GM19452 (cell line): ENCODE measurements around the gene FAM204A.

Source experiments
- ATAC-seq: cut with Tn5 transposase; IDR thresholded peaks from one replicate; pipeline ENCODE4 v1.9.1; 2021; ENCODE audit not compliant: unreplicated experiment

Gene FAM204A

GRCh38 chr10:118286051-118286838 is 55.9 kb downstream of the FAM204A start:
- ATAC-seq = no peak

DNA sequence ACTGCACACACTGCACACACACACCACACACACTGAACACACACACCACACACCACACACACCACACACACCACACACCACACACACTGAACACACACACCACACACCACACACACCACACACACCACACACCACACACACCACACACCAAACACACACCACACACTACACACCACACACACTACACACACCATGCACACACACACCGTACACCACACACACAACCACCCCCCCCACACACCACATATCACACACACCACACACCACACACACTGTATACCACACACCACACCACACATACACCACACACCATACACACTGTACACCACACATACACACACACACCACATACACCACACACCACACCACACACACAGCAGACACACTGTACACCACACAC is 59.5 kb downstream of the FAM204A start:
- no peak for ATAC-seq

GRCh38 chr10:118278649-118279048 is 63.5 kb downstream of the FAM204A start:
- ATAC-seq = no peak

DNA sequence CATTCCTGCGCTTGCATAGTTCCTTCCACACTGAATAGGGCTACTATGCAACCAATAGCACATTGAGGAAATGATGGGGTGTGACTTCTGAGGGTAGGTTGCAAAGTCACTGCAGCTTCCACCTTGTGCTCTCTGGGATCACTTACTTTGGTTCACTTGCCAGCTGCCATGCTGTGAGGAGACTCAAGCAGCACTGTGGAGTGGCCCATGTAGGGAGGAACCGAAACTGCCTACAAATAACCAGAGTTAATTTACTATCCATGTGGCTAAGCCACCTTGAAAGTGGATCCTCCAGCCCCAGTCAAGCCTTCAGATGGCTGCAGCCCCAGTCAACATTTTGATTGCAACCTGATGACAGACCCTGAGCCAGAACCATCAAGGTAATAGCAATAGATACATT is 64.3 kb downstream of the FAM204A start:
- no peak for ATAC-seq

DNA sequence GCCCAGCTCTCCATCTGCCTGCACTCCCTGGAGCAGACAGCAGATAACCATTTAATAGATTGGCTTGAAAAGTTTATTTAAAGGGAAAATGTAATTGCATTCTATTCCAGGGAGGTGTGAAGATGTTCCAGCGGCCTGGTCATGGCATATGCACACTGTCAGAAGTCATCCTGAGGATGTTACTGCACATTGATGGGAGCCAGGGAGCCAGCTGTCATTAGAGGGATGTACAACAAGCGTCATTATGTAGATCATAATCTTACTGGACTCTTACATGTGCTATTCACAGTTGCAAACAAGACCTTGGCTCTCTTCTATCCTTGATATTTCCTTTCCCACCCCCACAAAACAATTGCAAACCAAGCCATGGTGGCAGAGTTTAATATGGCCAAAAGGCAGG is 65.4 kb downstream of the FAM204A start:
- no peak for ATAC-seq

- no peak for ATAC-seq
These were observed 65.9 kb downstream of the FAM204A start for GRCh38 chr10:118276204-118276603.

GRCh38 chr10:118273662-118274061 is 68.5 kb downstream of the FAM204A start:
- no peak for ATAC-seq

- ATAC-seq = no peak
These were observed 69.4 kb downstream of the FAM204A start for GRCh38 chr10:118272767-118273166.

GRCh38 chr10:118272149-118272721 is 69.9 kb downstream of the FAM204A start:
- no peak for ATAC-seq

DNA sequence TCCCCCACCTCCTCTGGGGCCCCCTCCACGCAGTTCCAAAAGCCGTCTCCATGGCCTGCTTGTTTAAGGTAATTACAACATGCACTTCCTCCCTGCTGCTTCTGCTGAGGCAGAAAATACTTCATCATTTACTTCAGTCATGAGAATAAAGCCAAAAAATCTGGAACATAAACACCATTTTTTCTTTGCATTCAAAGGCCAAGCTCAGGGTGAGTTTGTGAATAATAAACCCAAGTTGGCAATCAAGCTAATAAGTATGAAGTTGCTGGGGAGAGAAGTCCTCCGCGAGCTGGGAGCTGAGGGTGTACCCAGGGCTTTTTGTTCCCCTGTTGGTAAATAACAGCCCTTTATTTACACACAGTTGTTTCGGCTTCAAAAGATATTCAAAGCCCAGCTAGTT is 70.5 kb downstream of the FAM204A start:
- no peak for ATAC-seq

GRCh38 chr10:118266098-118266748 is 75.9 kb downstream of the FAM204A start:
- ATAC-seq = no peak

DNA sequence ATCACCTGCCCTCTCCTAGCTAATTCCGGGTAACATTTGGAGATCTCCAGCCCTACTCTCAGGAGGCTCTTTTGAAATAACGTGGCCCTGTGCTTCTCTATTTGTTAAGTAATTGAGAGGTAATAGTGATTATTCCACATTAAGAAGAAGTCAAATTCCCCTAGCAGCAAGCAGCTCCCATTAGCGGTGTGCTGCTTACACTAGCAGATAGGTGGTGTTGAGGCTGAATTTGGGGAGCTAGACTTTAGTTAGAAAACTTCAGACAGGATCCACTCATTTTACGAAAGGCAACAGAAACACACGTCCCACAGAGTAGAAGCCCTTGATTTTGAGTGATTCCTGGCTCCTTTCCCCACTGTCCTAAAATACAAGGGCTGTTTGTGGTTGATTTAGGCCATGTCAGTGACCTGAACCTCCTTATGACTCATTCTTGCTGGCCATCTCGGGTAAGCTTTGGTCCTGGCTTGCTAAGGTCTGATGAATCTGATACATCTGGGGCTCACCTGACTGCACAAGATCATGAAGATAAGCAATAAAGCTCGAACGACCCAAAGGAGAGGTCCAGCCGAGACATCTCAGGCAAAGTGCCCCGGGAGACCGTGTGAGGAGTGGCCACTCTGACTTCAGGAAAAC is 77.2 kb downstream of the FAM204A start:
- ATAC-seq = no peak

GRCh38 chr10:118264252-118264651 is 77.9 kb downstream of the FAM204A start:
- no peak for ATAC-seq

DNA sequence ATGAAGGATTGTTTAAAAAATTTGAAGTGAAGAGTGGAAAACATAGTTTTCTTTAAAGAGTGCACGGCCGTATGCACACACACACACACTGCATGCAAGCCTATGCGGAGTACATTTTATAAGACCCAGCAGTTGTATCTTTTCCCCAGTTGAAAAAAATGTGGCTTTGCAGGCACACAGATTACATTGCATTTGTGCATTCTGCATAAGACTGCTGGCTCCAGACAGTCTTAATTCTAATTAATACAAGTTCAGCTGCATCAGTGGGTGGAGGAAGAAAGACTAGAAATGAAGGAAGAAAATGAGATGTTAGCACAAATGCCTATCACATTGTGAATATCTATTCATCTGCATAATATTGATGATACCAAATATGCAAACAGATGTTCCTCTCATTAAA is 79.6 kb downstream of the FAM204A start:
- ATAC-seq = no peak

- ATAC-seq = peak; percentile 55
These were observed 82.7 kb downstream of the FAM204A start for GRCh38 chr10:118259288-118259906.

- no peak for ATAC-seq
These were observed 83.8 kb downstream of the FAM204A start for GRCh38 chr10:118258285-118258684.

- no peak for ATAC-seq
These were observed 85.1 kb downstream of the FAM204A start for GRCh38 chr10:118256825-118257570.

- ATAC-seq = no peak
These were observed 85.9 kb downstream of the FAM204A start for GRCh38 chr10:118256209-118256608.

DNA sequence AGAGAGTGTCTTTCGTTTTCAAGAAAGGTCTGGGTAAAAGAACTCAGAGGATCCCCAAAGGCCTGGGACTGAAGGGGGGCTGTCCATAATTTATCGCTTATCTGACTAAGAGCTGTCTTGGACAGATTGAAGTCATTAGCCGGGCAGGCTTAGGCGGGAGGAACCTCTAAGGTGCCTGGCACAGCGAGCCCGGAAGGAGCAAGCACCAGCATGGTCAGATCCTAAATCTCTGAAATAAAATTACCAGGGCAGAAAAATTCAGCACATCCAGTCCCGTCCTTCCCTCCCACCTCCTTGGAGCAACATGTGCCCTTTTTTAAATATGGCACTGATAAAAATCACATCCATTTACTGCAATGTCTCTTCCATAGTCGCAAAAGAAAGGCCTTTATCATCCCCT is 86.8 kb downstream of the FAM204A start:
- no peak for ATAC-seq

DNA sequence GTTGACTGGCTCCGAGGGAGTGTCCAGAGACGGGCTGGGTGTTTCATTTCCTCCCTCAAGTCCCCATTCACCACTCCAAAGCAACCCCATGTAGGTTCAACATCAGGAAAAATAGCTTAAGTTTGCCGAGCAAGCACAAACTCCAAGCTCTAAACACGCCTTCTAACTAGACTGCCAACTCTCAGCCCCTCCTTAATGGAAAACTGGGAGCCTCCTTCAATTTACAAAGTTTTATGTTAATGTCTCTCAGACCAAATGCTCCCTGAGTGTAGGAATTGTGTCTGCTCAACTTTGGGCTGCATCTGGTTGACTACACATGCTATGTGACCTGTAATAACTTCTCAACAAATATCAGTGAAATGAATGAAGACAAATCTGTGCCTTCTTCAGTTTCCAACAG is 87.5 kb downstream of the FAM204A start:
- no peak for ATAC-seq

DNA sequence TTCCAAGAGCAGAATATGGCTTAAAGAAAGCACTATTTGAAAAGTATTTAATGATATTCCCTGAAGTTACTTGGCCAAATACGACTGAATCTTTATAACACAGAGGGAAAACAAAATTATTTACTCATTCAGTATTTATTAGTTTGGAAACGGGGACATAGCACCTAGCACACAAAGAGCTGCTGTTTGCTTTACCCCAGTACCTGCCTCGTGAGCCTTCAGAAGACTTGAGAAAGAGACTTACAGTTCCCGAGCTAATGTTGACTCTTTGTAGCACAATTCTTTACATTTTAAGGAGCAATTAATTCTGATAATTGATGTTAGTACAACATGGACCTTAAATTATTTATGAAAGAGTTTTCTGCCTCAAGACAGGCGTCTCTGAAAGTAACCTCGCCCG is 88.7 kb downstream of the FAM204A start:
- ATAC-seq = no peak
